ELR (cell line): Measurements from ENCODE around the gene UROC1.
A peak's percentile ranks its signal among the peaks of the same experiment; 100 is the strongest.

Experiments used
- DNase-seq: peaks from one replicate; pipeline ENCODE4 v3.0.0-alpha.2; 2015; ENCODE audit warnings: low read depth

UROC1 gene

GRCh38 chr3:126494970-126495230 lies 22.7 kb downstream of the UROC1 start:
- DNase-seq: no peak

GRCh38 chr3:126494204-126494969 lies 23.2 kb downstream of the UROC1 start:
- peak; percentile 29 for DNase-seq

- DNase-seq: no peak
Observed at GRCh38 chr3:126493739-126494138, 23.8 kb downstream of the UROC1 start.

GRCh38 chr3:126493051-126493450 lies 24.5 kb downstream of the UROC1 start:
- no peak for DNase-seq

GRCh38 chr3:126491221-126492013 lies 26.2 kb downstream of the UROC1 start:
- DNase-seq: no peak

GRCh38 chr3:126490619-126491018 lies 27.0 kb downstream of the UROC1 start:
- DNase-seq: no peak

- no peak for DNase-seq
Observed at GRCh38 chr3:126488886-126489569, 28.5 kb downstream of the UROC1 start.

- no peak for DNase-seq
Observed at GRCh38 chr3:126488185-126488584, 29.4 kb downstream of the UROC1 start.

GRCh38 chr3:126487151-126487771 lies 30.3 kb downstream of the UROC1 start:
- DNase-seq: peak; percentile 69

- DNase-seq: no peak
Observed at GRCh38 chr3:126486360-126486847, 31.2 kb downstream of the UROC1 start.

- no peak for DNase-seq
Observed at GRCh38 chr3:126485956-126486355, 31.6 kb downstream of the UROC1 start.

- no peak for DNase-seq
Observed at GRCh38 chr3:126485176-126485897, 32.2 kb downstream of the UROC1 start.

- DNase-seq: no peak
Observed at GRCh38 chr3:126484662-126485061, 32.9 kb downstream of the UROC1 start.

GRCh38 chr3:126484148-126484547 lies 33.4 kb downstream of the UROC1 start:
- no peak for DNase-seq

- DNase-seq: no peak
Observed at GRCh38 chr3:126483321-126483761, 34.2 kb downstream of the UROC1 start.

GRCh38 chr3:126482503-126483255 lies 34.9 kb downstream of the UROC1 start:
- no peak for DNase-seq

GRCh38 chr3:126481808-126482502 lies 35.6 kb downstream of the UROC1 start:
- peak; percentile 17 for DNase-seq

- no peak for DNase-seq
Observed at GRCh38 chr3:126480861-126481260, 36.7 kb downstream of the UROC1 start.

- DNase-seq: no peak
Observed at GRCh38 chr3:126480206-126480605, 37.4 kb downstream of the UROC1 start.

- no peak for DNase-seq
Observed at GRCh38 chr3:126479642-126480041, 37.9 kb downstream of the UROC1 start.
